HG03045 (cell line): Measurements from ENCODE around the gene FBXO31.
"Not testable (repeated sequence)": the region's sequence is repeated elsewhere in the genome, so short reads cannot be mapped to it uniquely, and the experiment has no call there.

Source experiments
- ATAC-seq: cut with Tn5 transposase; IDR thresholded peaks from one replicate; pipeline ENCODE4 v1.9.1; 2021; ENCODE audit warnings: mild to moderate bottlenecking, moderate library complexity; ENCODE audit not compliant: unreplicated experiment

The FBXO31 gene

DNA sequence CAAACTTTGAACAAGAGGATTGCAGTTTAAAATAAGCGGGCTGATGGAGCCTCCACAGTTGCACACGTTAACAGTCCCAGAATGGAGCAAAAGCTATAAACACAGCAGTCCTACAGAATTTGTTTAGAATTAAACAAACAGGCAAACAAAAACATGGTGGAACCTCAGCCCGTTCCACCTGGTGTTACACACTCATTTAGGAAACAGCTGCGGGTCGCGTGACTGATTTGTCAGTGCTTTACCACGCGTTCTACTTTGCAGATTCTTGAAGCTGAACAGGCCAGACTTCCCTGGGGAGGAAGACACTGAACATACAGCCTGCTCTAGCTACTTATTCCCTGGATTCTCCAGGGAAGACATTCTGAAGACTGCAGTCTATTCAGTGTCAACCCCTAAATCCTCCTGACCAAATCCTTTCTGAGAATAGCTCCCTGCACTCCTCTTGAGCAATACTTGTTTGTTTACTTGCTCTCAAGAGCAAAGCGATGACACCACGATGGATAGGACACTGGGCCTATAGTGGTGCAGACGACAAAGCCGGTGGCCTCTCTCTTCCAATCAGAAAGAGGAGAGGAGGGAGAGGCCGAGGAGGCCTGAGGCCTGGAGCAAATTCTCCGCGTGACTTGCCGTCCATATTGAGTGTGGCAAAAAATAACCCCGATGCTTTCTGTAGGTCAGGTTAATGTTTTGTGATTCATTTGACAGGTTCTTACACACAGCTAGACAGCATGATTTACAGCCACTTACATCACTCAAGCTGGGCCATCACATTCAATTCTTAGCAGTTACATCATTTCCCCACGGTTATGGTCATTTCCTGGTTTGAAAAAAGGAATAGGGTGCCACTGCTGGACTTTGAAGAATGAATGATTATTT lies 4.6 kb upstream of the FBXO31 start:
- ATAC-seq, result peak; percentile 45

DNA sequence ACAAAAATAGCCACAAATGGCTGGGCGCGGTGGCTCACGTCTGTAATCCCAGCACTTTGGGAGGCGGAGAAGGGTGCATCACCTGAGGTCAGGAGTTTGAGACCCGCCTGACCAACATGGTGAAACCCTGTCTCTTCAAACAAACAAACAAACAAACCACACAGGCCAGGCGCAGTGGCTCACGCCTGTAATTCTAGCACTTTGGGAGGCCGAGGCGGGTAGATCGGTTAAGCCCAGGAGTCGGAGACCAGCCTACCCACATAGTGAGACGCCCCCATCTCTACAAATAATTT lies 1.2 kb upstream of the FBXO31 start:
- not testable (repeated sequence) for ATAC-seq

DNA sequence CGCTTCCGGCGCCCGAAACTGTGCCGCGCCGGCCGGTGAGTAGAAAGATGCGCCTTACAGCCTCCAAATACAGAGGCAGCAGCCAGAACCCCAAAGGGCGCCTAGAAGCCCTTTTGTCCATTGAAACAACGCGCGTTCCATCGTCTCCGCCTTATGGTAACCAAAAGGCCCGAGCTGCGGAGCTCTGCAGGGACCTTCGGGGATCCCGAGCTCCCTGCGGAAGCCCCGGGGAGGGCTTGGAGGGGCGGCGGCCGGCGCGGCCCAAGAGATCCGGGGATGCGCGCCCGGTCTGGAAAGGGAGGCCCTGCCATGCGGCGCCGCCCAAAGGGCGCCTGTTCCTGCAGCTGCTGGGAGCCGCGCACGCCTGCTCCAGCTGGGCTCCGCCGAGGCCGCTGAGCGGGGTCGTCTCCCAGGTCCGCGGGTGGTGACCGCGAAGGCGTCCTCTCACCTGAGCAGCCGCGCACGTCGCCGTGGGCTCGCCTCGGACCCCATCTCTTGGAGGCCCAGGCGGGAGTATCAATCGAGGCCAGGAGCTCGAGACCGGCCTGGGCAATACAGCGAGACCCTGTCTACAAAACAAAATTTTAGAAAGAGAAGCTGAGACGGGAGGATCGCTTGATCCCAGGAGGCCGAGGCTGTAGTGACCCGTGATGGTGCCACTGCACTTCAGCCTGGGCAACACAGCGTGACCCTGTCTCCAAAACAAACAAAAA lies 742 bp upstream of the FBXO31 start:
- ATAC-seq, result peak; percentile 10

DNA sequence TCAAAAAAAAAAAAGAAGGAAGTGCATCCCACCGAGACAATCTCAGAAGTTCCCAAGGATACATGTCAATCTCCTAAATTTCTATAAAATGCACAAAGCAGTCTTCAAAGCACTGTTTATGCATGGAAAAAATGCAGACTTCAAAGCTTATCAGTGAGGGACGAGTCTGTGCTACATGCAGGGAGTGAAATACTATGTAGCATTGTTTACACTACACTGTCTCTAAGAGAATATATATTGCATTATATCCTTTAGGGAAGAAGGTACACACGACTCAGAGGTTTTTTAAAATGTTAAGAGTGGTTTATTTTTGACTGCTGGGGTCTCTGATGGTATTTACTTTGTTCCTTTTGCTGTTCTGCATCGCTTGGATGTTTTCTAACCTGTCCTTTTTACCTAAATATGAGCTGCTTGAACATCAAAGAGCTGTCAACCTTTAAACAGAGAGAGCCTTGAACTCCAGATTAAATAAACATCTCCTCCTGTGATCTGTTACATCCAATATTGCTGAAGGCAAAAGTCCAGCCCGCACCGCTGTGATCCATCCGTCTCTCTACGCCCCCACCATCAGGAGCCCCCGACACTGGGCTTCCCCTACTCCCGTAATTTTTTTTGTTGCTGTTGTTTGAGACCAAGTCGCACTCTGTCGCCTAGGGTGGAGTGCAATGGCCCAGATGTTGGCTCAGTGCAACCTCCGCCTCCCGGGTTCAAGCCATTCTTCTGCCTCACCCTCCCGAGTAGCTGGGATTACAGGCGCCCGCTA lies 1.4 kb downstream of the FBXO31 start:
- ATAC-seq, result no peak

- ATAC-seq, result no peak
Measured at GRCh38 chr16:87380881-87381280, 2.7 kb downstream of the FBXO31 start.

GRCh38 chr16:87380403-87380802 lies 3.2 kb downstream of the FBXO31 start:
- ATAC-seq, result no peak

GRCh38 chr16:87379312-87379752 lies 4.2 kb downstream of the FBXO31 start:
- ATAC-seq, result not testable (repeated sequence)

- no peak for ATAC-seq
Measured at GRCh38 chr16:87376660-87377059, 6.9 kb downstream of the FBXO31 start.

GRCh38 chr16:87375426-87376135 lies 8.0 kb downstream of the FBXO31 start:
- no peak for ATAC-seq

DNA sequence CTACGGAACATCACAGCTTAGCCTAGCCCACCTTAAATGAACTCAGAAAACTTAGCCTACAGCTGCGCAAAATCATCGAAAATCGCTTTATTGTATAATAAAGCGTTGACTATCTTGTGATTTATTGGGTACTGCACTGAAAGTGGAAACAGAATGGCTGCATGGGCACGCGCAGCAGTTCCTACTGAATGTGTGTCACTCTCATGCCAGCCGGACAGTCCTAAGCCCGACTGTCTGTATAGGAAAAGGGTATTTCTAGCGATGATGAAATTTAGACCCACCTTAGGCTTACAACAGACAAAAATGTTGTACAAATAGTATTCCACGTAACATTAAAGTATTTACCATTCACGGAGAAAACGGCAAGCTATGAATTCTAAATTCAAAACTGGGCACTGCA lies 9.3 kb downstream of the FBXO31 start:
- no peak for ATAC-seq

DNA sequence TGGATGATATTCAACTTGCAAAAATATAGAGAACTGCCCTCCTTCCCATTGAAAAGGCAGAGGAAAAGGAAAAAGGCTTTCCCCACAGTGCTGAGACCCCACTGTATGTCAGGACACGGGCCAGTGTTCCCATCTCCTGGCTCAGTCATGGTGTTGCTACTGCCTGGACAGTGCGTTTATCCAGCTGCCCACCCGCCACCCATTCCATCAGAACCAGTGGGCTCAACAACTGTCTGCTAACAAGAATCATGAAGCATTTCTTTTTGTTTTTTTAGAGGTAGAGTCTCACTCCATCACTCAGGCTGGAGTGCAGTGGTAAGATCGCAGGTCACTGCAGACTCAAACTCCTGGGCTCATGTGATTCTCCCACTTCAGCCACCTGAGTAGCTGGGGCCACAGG lies 11.3 kb downstream of the FBXO31 start:
- ATAC-seq, result no peak

DNA sequence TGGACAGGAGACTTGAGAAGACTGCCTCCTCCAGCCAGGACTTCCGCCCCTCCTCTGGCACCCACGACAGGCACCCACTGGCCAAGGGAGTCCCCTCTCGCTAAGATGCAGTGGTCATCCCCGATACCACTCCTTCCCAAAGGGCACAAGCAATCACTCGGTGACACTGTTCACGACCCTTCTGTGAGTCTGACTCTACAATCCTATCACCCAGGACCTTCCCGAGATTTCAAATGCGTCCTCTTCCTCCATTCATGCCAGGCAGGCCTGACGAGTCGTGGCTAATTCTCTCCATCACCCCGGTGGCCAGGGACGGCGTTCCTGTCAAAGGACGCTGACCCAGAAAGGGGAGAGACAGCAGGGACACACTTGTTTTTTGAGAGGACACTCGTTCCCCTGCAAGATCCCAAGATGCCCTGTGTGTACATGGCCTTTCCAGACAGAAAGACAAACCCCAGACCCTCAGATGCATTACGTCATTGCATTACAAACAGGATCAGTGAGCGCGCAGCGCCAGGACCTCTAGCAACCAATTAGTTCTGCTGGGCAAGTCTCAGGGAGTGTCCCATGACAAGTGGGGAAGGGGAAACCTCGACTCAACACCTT lies 12.2 kb downstream of the FBXO31 start:
- no peak for ATAC-seq

GRCh38 chr16:87369796-87370719 lies 13.5 kb downstream of the FBXO31 start:
- no peak for ATAC-seq

GRCh38 chr16:87369117-87369765 lies 14.3 kb downstream of the FBXO31 start:
- ATAC-seq, result no peak

GRCh38 chr16:87368029-87368770 lies 15.4 kb downstream of the FBXO31 start:
- no peak for ATAC-seq

- no peak for ATAC-seq
Measured at GRCh38 chr16:87367529-87367928, 16.0 kb downstream of the FBXO31 start.

GRCh38 chr16:87366930-87367329 lies 16.6 kb downstream of the FBXO31 start:
- ATAC-seq, result no peak

GRCh38 chr16:87366288-87366687 lies 17.3 kb downstream of the FBXO31 start:
- no peak for ATAC-seq
